GM19025 (cell line): ENCODE measurements around the gene TVP23A.
"Not testable (repeated sequence)": the region's sequence is repeated elsewhere in the genome, so short reads cannot be mapped to it uniquely, and the experiment has no call there.

Source experiments
- ATAC-seq: cut with Tn5 transposase; IDR thresholded peaks from one replicate; pipeline ENCODE4 v1.9.1; 2021; ENCODE audit warnings: mild to moderate bottlenecking, low read depth, moderate library complexity; ENCODE audit not compliant: unreplicated experiment

The TVP23A gene

GRCh38 chr16:10836174-10836853, 17.7 kb upstream of the TVP23A start:
- no peak for ATAC-seq

DNA sequence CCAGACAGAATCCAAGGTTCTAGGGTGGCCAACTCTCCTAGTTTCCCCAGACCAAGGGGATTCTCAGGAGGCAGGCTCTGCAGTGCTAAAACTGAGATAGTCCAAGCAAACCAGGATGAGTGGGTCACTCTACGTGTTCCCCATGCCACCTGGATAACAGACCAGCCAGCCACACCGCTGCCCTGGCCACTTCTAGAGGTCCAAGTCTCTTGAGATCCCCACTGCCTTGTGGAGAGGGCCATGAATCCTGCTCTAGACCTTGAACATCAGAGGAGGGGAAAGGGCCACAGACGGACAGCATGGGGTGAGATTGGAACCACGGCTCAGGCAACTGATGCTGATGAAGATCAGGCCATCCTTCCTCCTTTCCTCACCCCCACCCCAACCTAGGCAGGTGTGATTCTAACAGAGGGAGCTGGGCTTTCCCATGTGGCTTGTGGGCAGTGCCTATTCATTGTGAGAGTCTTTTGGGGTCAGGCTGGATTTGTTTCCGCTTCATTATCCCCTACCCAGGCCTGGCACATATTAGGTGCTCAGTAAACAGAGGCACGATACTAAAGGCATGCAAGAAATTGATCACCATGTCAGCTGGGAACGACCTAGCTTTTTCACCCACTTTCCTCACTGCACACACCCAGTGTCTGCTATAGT, 16.8 kb upstream of the TVP23A start:
- no peak for ATAC-seq

- ATAC-seq: no peak
These were observed 16.2 kb upstream of the TVP23A start for GRCh38 chr16:10834766-10835165.

GRCh38 chr16:10834130-10834529, 15.5 kb upstream of the TVP23A start:
- no peak for ATAC-seq

DNA sequence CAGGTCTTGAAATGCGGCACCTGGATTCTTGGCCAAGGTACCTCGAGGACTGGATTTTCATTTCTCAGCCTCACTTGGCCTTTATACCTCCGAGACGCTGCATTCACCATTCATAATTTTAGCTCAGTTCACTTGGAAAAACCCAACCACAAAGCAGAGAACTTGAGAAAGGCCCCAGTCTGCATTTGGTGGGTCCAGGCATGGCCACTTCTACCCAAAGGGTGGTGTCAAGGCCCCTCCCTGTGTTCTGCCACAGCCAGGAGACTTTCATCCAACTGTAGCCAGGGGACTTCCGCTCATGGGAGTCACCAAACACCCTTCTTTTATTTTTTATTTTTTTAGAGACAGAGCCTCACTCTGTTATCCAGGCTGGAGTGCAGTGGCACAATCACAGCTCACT, 14.7 kb upstream of the TVP23A start:
- ATAC-seq: no peak

DNA sequence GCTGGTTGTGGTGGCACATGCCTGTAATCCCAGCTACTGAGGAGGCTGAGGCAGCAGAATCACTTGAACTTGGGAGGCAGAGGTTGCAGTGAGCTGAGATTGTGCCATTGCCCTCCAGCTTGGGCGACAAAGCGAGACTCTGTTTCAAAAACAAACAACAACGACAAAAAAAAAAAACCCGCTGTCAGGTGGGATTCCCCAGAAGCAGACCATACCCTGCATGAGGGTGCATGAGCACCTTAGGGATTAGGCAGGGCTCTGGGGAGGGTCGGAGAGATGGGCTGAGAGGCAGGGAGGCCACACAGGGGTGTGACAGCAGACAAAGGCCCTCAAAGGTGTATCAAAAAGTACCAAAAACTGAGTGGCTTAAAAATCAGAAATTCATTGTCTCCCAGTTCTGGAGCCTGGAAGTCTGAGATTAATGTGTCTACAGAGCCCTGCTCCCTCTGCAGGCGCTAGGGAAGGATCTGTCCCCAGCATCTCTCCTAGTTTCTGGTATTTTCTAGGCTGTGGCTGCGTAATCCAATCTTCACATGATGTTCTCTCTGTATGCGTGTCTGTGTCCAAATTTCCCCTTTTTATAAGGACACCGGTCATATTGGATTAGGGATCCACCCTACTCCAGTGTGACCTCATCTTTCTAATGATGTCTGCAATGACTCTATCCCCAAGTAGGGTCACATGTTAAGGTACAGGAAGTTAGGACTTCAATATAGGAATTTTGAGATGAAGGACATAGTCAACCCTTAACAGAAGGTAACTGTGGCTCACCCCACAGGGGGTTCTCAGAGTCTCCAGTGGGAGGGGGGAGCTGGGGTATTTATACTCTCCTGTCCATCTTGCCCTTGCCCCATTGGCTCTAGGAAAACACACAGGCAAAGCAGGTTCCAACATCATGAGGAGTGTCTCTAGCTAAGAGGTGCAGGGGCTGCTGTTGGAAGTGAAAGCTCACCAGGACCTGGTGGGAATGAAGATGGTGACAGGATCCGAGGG, 13.6 kb upstream of the TVP23A start:
- ATAC-seq: no peak

- ATAC-seq: not testable (repeated sequence)
These were observed 11.6 kb upstream of the TVP23A start for GRCh38 chr16:10830240-10830639.

DNA sequence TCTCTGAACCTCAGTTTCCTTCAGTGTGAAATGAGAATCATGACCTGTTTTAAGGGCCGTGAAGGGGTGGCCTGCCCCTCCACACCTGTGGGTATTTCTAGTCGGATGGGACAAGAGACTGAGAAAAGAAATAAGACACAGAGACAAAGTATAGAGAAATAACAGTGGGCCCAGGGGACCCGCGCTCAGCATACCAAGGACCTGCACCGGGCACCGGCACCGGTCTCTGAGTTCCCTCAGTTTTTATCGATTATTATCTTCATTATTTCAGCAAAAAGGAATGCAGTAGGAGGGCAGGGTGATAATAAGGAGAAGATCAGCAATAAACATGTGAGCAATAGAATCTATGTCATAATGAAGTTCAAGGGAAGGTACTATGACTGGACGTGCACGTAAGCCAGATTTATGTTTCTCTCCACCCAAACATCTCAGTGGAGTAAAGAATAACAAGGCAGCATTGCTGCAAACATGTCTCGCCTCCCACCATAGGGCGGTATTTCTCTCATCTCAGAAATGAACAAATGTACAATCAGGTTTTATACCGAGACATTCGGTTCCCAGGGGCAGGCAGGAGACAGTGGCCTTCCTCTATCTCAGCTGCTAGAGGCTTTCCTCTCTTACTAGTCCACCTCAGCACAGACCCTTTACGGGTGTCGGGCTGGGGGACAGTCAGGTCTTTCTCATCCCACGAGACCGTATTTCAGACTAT, 10.9 kb upstream of the TVP23A start:
- ATAC-seq: not testable (repeated sequence)

DNA sequence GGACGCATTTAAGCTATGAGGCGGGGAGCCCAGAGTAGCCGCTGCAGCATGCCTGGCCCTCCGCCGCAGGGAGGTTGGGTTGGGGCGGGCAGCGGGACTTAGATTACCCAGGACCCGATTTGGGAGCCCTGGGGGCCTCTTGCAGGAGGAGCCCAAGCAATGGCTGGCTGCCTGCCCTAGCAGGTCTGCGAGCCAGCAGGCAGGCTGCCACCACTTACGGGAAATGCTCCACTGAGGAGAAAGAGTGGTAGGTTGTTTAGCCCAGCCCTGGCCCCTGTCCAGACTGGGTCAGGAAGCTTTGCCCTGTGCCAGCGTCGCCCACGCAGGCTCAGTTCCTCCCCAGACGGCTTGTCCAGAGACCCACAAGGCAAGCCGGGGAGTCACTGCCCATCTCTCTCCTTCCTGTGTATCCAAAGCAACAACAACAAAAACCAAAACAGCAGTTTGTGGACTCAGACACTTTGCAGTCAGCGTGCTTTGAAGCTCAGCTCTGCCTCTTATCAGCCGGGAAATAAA, 10.3 kb upstream of the TVP23A start:
- no peak for ATAC-seq

DNA sequence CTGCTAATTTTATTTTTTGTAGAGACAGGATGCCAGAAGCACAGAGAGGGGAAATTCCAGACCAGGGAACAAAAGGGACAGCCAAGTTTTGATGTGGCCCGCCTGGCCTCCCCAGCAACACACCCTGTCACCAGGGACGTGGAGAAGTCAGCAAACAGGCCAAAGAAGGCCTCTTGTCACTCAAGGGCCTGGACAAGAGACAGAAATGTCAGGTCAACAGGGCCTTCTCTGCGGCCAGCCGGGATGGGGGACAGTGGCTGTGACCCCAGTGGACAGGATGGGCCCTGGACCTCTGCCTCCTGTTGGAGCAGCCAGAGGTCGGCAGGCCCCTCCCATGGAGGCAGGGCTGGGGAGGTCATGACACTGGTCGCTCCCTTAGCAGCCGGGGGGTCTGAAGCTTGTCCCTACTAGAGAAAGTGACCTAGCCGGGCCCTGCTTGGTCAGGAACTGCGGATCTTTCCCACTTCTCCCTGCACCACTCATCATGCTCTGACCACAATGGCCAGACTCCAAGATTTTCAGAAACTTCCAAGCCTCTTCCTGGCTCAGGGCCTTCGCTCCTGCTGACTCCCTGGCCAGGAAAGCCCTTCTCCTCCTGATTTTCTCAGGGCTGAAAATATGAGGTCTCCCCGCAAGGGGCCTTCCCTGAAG, 9.2 kb upstream of the TVP23A start:
- no peak for ATAC-seq

DNA sequence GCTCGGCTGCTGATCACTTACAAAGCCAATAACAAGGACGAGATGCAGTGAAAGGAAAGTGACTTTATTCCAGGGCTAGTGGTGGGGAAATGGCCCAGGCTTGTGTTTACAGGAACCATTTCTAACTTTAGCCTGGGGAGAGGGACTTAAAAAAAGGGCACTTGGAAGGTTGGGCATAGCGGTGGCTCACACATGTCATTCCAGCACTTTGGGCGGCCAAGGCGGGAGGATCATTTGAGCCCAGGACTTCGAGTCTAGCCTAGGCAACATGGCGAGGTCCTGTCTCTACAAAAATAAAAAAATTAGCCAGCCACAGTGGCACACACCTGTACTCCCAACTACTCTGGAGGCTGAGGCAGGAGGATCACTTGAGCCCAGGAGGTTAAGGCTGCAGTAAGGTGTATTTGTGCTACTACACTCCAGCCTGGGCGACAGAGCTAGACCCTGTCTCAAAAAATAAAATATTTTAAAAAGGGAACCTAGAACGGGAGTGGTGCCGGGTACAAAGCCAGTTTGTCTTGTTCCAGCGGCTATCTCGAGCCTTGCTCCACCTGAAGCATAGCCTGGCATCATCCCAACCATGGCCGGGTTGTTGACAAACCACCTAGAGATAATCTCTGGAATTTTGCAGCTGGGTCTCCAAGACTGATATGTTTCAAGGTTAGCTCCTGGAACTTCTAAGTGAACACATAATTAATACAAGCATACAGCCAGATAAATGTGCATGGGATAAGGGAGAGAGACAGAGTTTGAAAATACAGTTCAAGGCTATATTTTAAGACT, 5.7 kb upstream of the TVP23A start:
- ATAC-seq: no peak

DNA sequence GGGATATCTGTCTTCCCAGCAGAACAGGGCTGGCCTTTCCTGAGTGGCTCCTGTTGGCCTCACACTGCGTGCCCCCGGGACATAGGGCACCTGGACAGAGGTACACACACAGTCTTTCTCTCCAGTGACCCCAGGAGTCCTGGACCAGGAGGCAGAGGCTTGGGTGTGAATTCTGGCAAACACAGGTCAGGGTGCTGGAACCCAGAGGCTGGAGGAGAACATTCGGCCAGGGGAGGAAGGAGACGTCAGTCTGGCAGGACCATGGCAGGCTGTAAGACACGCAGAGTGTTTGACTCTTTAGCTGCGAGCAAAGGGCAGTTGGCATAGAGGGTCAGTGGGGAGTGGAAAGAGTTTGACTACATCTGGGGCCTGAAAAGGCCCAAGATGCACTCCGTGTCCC, 4.1 kb upstream of the TVP23A start:
- no peak for ATAC-seq

DNA sequence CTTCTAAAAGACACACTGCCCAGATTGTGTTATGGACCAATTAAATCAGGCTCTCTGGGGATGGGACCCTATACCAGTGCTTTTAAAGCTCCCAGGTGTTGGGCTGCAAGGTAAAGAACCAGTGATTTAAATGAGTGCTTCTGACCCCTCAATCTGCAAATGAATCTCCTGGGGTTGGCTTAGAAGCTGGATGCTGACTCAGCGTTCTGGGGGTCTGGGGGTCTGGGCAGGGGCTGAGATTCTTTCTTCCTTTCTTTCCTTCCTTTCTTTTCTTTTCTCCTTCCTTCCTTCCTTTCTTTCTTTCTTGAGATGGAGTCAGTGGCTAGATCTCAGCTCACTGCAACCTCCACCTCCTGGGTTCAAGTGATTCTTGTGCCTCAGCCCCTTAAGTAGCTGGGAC, 2.0 kb upstream of the TVP23A start:
- no peak for ATAC-seq

DNA sequence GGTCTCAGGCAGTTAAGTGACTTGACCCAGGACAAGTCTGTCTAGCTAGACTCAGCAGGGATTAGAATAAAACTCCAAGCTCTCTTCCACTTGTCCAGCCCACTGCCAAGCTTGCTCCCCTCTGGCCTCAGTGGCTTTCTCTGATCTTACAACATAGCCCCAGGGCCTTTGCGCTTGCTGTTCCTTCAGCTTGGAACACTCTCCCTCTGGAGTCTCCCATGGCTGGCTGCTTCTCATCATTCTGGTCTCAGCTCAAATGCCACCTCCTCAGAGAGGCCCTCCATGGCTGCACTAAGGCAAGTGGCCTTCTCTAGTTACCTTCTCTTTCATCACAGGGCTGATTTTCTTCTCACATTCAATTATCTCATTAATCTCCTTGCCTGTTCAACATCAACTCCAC, 1.1 kb downstream of the TVP23A start:
- ATAC-seq: no peak

GRCh38 chr16:10813099-10813455, 5.5 kb downstream of the TVP23A start:
- ATAC-seq: no peak

- no peak for ATAC-seq
These were observed 6.1 kb downstream of the TVP23A start for GRCh38 chr16:10812312-10813098.

DNA sequence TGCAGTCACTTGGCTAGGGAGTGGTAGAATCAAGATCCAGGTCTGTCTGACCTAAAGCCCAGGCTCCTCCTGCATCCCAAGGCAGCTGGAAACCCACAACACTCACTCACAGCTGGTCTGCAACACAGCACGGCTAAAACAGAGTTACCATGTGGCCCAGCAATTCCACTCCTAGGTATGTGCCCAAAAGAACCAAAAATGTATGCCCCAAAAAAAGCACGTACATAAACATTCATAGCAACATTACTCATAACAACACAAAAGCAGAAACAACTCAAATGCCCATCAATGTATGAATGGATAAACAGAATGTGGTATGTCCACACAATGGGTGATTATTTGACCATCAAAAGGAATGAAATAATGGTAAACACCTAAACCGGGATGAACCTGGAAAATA, 8.9 kb downstream of the TVP23A start:
- ATAC-seq: no peak

- no peak for ATAC-seq
These were observed 9.7 kb downstream of the TVP23A start for GRCh38 chr16:10808850-10809249.
